ENCODE data around the gene TLX3.

The TLX3 gene

GRCh38 chr5:171335616-171336015, 26.6 kb downstream of the TLX3 start:
- no peak for TF ChIP-seq CTCF (IDR thresholded peaks at IDR 0.05)
- peaks cover 100% of the 10 kb centered on the region for H3K27me3 ChIP-seq
- no peaks in the 10 kb centered on the region for H3K36me3 ChIP-seq
- H3K27ac ChIP-seq = no peak overlapping the region
- H3K9me3 ChIP-seq = no peaks in the 10 kb centered on the region
- H3K4me3 ChIP-seq (ENCODE audit: low read depth in 1 of 2, low read length in 1 of 2) = no peak overlapping the region
- H3K4me1 ChIP-seq (ENCODE audit: control insufficient read depth in 1 of 2, insufficient read depth in 1 of 2, low read depth in 1 of 2, low read length in 1 of 2) = peaks cover 0 to 6% of the 10 kb centered on the region in 2 experiments

- Histone ChIP-seq H3K9me3 (no peaks in the 10 kb centered on the region), H3K27me3 (peaks cover 100% of the 10 kb centered on the region), H3K27ac (no peak overlapping the region), H3K36me3 (no peaks in the 10 kb centered on the region), H3K4me1 (ENCODE audit: control insufficient read depth in 1 of 2, insufficient read depth in 1 of 2, low read depth in 1 of 2, low read length in 1 of 2) (peaks cover 0 to 6% of the 10 kb centered on the region in 2 experiments), H3K4me3 (ENCODE audit: low read depth in 1 of 2, low read length in 1 of 2) (no peak overlapping the region)
- TF ChIP-seq CTCF (IDR thresholded peaks at IDR 0.05) = no peak
These were observed 27.6 kb downstream of the TLX3 start for GRCh38 chr5:171336521-171337209.

- Histone ChIP-seq H3K9me3 (no peaks in the 10 kb centered on the region), H3K36me3 (no peaks in the 10 kb centered on the region), H3K4me3 (ENCODE audit: low read depth in 1 of 2, low read length in 1 of 2) (no peak overlapping the region), H3K4me1 (ENCODE audit: control insufficient read depth in 1 of 2, insufficient read depth in 1 of 2, low read depth in 1 of 2, low read length in 1 of 2) (peaks cover 0 to 6% of the 10 kb centered on the region in 2 experiments), H3K27me3 (peaks cover 97% of the 10 kb centered on the region), H3K27ac (no peak overlapping the region)
- no peak for TF ChIP-seq CTCF (IDR thresholded peaks at IDR 0.05)
These were observed 28.1 kb downstream of the TLX3 start for GRCh38 chr5:171337210-171337569.

- no peak for TF ChIP-seq CTCF (IDR thresholded peaks at IDR 0.05)
- Histone ChIP-seq H3K36me3 (no peaks in the 10 kb centered on the region), H3K9me3 (no peaks in the 10 kb centered on the region)
These were observed 31.0 kb downstream of the TLX3 start for GRCh38 chr5:171340042-171340441.

GRCh38 chr5:171340491-171340890, 31.4 kb downstream of the TLX3 start:
- no peak overlapping the region for H3K4me3 ChIP-seq (ENCODE audit: low read depth in 1 of 2, low read length in 1 of 2)
- no peak overlapping the region for H3K27ac ChIP-seq
- peaks cover 70% of the 10 kb centered on the region for H3K27me3 ChIP-seq
- H3K9me3 ChIP-seq = no peaks in the 10 kb centered on the region
- H3K4me1 ChIP-seq (ENCODE audit: control insufficient read depth in 1 of 2, insufficient read depth in 1 of 2, low read depth in 1 of 2, low read length in 1 of 2) = peaks cover 0 to 6% of the 10 kb centered on the region in 2 experiments
- no peak for TF ChIP-seq CTCF (IDR thresholded peaks at IDR 0.05)
- no peaks in the 10 kb centered on the region for H3K36me3 ChIP-seq

More at GRCh38 chr5:171340042-171340441, 31.0 kb downstream of the TLX3 start:
- Histone ChIP-seq H3K27ac (no peak overlapping the region), H3K4me3 (ENCODE audit: low read depth in 1 of 2, low read length in 1 of 2) (no peak overlapping the region), H3K27me3 (peaks cover 74% of the 10 kb centered on the region), H3K4me1 (ENCODE audit: control insufficient read depth in 1 of 2, insufficient read depth in 1 of 2, low read depth in 1 of 2, low read length in 1 of 2) (peaks cover 0 to 6% of the 10 kb centered on the region in 2 experiments)

All from neutrophil (primary cell).